Measurements from ENCODE around the gene NECAB2. TPM values are rescaled to one million over a fixed set of nuclear protein-coding genes. Genes with fewer than 3 reads are reported as not detected.

NECAB2 gene
- total RNA-seq, 6 experiments from 2014 or later, result 0.40 TPM; not detected in 5

DNA sequence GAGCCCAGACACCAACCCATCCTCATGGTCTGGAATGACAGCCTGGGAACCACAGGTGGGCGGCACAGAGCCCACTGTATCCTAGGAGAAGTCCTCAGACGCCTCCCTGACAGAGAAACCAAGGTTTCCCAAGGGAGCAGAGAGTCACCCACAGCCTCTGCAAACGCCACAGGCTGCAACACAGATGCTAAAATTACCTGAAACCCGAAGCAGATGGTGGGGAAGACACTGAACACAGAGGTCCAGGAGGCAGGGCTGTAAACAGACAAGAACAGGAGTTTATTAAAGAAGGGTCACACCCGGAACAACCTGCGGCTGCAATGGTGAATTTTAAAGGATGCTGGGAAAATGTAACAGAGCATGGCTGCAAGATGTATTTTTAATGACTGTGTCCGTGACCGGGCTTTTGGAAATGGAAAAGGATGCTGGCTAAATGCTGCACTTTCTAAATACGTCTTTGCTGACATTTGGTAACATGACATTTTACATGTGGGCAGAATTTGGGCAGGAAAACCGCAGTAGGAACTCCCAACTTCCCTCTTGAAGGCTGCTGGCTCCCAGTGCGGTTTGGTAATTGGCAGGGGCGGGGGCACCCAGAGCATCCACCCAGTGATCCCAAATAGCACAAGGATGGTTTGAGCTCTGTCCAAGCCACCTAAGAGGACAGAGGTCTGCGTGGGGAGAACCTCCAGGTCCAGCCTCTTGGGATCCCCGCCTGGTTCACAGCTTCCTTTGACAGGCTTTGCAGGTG, 61.4 kb downstream of the NECAB2 start:
- Mint-ChIP-seq H3K27ac (no peak overlapping the region), H3K4me3 (no peak overlapping the region), H3K4me1 (ENCODE audit: low read depth) (peaks cover 8% of the 10 kb centered on the region), H3K27me3 (ENCODE audit: insufficient read depth) (peaks cover 24% of the 10 kb centered on the region), H3K9me3 (no peaks in the 10 kb centered on the region), H3K36me3 (ENCODE audit: low read depth) (no peaks in the 10 kb centered on the region)
- TF ChIP-seq, protein P1, sequence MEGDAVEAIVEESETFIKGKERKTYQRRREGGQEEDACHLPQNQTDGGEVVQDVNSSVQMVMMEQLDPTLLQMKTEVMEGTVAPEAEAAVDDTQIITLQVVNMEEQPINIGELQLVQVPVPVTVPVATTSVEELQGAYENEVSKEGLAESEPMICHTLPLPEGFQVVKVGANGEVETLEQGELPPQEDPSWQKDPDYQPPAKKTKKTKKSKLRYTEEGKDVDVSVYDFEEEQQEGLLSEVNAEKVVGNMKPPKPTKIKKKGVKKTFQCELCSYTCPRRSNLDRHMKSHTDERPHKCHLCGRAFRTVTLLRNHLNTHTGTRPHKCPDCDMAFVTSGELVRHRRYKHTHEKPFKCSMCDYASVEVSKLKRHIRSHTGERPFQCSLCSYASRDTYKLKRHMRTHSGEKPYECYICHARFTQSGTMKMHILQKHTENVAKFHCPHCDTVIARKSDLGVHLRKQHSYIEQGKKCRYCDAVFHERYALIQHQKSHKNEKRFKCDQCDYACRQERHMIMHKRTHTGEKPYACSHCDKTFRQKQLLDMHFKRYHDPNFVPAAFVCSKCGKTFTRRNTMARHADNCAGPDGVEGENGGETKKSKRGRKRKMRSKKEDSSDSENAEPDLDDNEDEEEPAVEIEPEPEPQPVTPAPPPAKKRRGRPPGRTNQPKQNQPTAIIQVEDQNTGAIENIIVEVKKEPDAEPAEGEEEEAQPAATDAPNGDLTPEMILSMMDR (IDR thresholded peaks at IDR 0.05), result no peak
- no peak for DNase-seq

DNA sequence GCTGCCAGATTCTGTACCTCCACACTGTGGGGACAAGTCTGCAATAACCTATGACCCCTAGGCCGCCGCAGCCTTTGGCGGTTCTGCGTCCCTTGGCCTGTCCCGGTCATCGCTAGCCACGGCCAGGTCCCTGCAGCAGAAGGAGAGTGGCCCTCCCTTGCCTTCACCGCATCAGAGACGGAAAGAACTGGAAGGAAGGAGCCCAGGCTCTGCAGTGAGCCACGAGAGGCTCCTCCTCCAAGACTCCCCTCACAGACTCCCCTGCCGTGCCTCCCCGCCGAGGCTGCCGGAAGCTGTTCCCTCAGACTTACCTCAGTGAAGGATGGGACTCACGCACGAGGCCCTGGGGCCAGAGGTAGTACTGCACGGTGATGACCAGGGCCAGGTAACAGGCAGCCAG, 63.5 kb downstream of the NECAB2 start:
- peaks cover 29% of the 10 kb centered on the region for H3K27me3 Mint-ChIP-seq (ENCODE audit: insufficient read depth)
- peaks cover 8% of the 10 kb centered on the region for H3K36me3 Mint-ChIP-seq (ENCODE audit: low read depth)
- TF ChIP-seq, protein P1 (IDR thresholded peaks at IDR 0.05), result no peak
- H3K9me3 Mint-ChIP-seq, result peaks cover 10% of the 10 kb centered on the region
- H3K4me3 Mint-ChIP-seq, result no peak overlapping the region
- H3K27ac Mint-ChIP-seq, result no peak overlapping the region
- no peak for DNase-seq
- no peaks in the 10 kb centered on the region for H3K4me1 Mint-ChIP-seq (ENCODE audit: low read depth)

DNA sequence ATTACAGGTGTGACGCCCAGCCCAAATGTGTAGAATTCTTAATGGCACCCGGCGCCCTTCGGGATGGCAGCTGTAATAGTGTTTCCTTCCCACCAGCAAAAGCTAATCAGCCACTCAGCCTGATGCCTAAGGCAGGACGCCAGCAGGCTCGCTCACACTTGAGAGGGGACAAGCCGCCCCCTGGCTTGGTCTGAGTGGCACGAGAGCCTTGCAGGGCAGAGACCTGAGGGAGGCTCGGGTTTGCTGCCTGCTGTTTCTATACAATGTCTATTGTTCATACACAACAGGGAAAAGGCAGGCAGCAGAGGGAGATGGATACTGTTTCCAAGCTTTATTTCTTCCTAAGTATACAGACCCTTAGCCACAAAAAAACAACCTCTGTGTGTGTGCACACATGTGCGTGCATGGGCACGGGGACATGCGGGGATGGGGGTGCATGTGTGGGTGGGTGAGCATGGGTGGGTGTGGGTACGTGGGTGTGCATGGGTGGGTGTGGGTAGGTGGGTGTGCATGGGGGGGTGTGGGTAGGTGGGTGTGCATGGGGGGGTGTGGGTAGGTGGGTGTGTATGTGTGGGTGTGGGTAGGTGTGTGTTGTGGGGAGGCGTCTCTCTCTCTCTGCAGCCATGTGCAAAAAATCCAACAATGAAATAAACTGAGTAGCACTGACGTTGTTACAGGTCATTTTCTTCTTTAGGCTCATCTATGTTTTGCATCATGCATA, 64.6 kb downstream of the NECAB2 start:
- Mint-ChIP-seq H3K4me3 (no peak overlapping the region), H3K36me3 (ENCODE audit: low read depth) (peaks cover 8% of the 10 kb centered on the region), H3K4me1 (ENCODE audit: low read depth) (no peaks in the 10 kb centered on the region), H3K27me3 (ENCODE audit: insufficient read depth) (peaks cover 32% of the 10 kb centered on the region), H3K9me3 (peaks cover 10% of the 10 kb centered on the region), H3K27ac (no peak overlapping the region)
- TF ChIP-seq, protein P1 (IDR thresholded peaks at IDR 0.05), result no peak
- no peak for DNase-seq

DNA sequence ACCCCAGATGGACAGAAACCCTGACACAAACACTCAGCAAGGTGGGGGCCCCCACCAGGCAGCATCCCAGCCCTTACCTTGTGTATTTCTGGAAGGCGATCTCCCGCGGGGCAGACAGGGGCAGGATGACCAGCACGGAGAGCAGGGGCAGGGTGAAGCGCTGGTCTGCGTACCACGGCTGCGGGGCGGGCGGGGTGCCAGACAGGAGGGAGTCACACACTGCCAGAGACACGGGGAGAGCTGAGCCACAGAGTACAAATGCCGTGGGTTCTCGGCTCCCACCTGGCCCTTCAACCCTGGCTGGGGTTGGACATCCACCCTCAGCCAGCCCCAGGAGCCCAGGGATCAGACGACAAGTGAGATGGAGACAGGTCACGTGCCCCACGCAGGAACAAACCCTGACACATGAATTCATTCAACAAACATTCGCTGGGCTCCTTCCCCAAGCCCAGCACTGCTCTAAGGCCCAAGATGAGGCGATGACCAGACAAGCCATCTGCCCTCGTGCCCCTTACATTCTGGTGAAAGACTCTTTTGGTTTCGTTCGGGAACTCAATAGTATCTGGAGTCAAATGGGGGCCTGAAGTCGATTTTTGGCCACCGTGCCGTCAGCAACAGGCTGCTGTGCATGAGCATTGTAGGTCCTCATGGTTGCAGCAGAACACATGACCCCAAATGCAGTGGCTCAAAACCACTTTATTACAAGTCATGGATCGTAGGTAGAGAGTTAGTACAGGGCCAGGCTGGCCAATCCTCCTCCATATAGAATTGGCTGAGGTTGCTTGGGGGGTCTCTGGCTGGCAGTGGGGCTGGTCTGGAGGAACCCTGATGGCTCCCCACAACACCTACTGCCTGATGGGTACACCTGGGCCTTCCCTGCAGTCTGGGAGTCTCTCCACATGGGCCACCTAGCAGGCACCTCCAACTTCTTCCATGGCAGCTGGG, 65.5 kb downstream of the NECAB2 start:
- H3K27me3 Mint-ChIP-seq (ENCODE audit: insufficient read depth), result peaks cover 41% of the 10 kb centered on the region
- TF ChIP-seq, protein P1 (IDR thresholded peaks at IDR 0.05), result no peak
- peaks cover 8% of the 10 kb centered on the region for H3K36me3 Mint-ChIP-seq (ENCODE audit: low read depth)
- no peak overlapping the region for H3K4me3 Mint-ChIP-seq
- no peak for DNase-seq
- no peaks in the 10 kb centered on the region for H3K4me1 Mint-ChIP-seq (ENCODE audit: low read depth)
- H3K9me3 Mint-ChIP-seq, result peaks cover 10% of the 10 kb centered on the region
- no peak overlapping the region for H3K27ac Mint-ChIP-seq

DNA sequence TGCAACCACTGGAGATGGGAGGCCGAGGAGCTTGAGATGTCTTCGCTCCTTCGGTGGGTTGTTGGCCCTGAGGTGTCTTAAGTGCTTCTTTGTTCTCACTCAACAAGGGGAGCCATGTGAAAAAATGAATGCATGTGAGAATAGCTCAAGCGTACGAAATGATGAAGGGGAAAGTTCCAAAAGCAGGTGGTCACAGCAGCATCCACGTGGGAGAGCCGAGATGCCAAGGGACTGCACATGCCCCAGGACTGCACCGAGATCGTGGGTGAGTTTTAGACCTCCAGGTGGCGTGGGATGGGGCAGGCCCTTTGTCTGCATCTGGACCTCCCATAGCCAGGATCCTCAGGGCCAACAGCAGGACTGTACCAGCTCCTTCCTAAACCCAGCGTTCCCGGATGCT, 66.5 kb downstream of the NECAB2 start:
- H3K4me1 Mint-ChIP-seq (ENCODE audit: low read depth), result no peaks in the 10 kb centered on the region
- TF ChIP-seq, protein P1 (IDR thresholded peaks at IDR 0.05), result no peak
- H3K27ac Mint-ChIP-seq, result no peak overlapping the region
- peaks cover 10% of the 10 kb centered on the region for H3K9me3 Mint-ChIP-seq
- H3K36me3 Mint-ChIP-seq (ENCODE audit: low read depth), result peaks cover 8% of the 10 kb centered on the region
- H3K27me3 Mint-ChIP-seq (ENCODE audit: insufficient read depth), result peaks cover 48% of the 10 kb centered on the region
- no peak for DNase-seq
- no peak overlapping the region for H3K4me3 Mint-ChIP-seq

All from HFFc6 (cell line).